ENCODE measurements around the gene STK32B.

- TF ChIP-seq, protein P1, sequence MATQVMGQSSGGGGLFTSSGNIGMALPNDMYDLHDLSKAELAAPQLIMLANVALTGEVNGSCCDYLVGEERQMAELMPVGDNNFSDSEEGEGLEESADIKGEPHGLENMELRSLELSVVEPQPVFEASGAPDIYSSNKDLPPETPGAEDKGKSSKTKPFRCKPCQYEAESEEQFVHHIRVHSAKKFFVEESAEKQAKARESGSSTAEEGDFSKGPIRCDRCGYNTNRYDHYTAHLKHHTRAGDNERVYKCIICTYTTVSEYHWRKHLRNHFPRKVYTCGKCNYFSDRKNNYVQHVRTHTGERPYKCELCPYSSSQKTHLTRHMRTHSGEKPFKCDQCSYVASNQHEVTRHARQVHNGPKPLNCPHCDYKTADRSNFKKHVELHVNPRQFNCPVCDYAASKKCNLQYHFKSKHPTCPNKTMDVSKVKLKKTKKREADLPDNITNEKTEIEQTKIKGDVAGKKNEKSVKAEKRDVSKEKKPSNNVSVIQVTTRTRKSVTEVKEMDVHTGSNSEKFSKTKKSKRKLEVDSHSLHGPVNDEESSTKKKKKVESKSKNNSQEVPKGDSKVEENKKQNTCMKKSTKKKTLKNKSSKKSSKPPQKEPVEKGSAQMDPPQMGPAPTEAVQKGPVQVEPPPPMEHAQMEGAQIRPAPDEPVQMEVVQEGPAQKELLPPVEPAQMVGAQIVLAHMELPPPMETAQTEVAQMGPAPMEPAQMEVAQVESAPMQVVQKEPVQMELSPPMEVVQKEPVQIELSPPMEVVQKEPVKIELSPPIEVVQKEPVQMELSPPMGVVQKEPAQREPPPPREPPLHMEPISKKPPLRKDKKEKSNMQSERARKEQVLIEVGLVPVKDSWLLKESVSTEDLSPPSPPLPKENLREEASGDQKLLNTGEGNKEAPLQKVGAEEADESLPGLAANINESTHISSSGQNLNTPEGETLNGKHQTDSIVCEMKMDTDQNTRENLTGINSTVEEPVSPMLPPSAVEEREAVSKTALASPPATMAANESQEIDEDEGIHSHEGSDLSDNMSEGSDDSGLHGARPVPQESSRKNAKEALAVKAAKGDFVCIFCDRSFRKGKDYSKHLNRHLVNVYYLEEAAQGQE (IDR thresholded peaks at IDR 0.05; ENCODE audit: unreplicated experiment) = no peak
- TF ChIP-seq CTCF (conservative IDR thresholded peaks at IDR 0.05; ENCODE audit: low read depth in 2 of 2) (no peak), EZH2 (IDR thresholded peaks at IDR 0.05; ENCODE audit: low read depth, unreplicated experiment) (no peak), POLR2AphosphoS5 (IDR thresholded peaks at IDR 0.05; ENCODE audit: low read depth) (no peak), EZH2phosphoT487 (IDR thresholded peaks at IDR 0.05; ENCODE audit: unreplicated experiment) (no peak), ZNF114 (CRISPR knock-in tag; IDR thresholded peaks at IDR 0.05) (no peak), JUNB (IDR thresholded peaks at IDR 0.05; ENCODE audit: unreplicated experiment) (no peak), CREB1 (CRISPR knock-in tag; IDR thresholded peaks at IDR 0.05; ENCODE audit: low read depth) (no peak), ZNF331 (CRISPR knock-in tag; IDR thresholded peaks at IDR 0.05; ENCODE audit: low read depth) (no peak), STAT1 (IDR thresholded peaks at IDR 0.05; ENCODE audit: unreplicated experiment) (no peak), ZNF462 (CRISPR knock-in tag; IDR thresholded peaks at IDR 0.05) (no peak), NANOG (IDR thresholded peaks at IDR 0.05; ENCODE audit: borderline replicate concordance) (no peak)
- TF ChIP-seq, protein P2, sequence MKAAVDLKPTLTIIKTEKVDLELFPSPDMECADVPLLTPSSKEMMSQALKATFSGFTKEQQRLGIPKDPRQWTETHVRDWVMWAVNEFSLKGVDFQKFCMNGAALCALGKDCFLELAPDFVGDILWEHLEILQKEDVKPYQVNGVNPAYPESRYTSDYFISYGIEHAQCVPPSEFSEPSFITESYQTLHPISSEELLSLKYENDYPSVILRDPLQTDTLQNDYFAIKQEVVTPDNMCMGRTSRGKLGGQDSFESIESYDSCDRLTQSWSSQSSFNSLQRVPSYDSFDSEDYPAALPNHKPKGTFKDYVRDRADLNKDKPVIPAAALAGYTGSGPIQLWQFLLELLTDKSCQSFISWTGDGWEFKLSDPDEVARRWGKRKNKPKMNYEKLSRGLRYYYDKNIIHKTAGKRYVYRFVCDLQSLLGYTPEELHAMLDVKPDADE (IDR thresholded peaks at IDR 0.05) = no peak
Measured at GRCh38 chr4:5096261-5096660, 45.0 kb downstream of the STK32B start.
